ENCODE results near the gene EFCAB11.

- peak in 1 of 2 donors; percentile 9 for TF ChIP-seq CTCF (IDR thresholded peaks at IDR 0.05)
- no peak for TF ChIP-seq EP300 (IDR thresholded peaks at IDR 0.05)
- no peak for TF ChIP-seq POLR2A (IDR thresholded peaks at IDR 0.05)
These were observed 106.4 kb downstream of the EFCAB11 start for GRCh38 chr14:89848165-89848564.
